Measurements from ENCODE around the gene AKR7A2. TPM values are rescaled to one million over a fixed set of nuclear protein-coding genes. Genes with fewer than 3 reads are reported as not detected.

The AKR7A2 gene
- total and polyA plus RNA-seq, 10 of the 15 experiments (the other 5 are each of a cell fraction or from before 2014, with no cell fraction given), result 1.3 to 114 (median 48.0) TPM

GRCh38 chr1:19260211-19261138 lies 51.5 kb downstream of the AKR7A2 start:
- H3K27me3 ChIP-seq (replicated peaks in 1 of 2; ENCODE audit: control insufficient read depth in 2 of 2, insufficient read depth in 2 of 2, low read length in 1 of 2), result no peaks in the 10 kb centered on the region
- H3K9me3 ChIP-seq (replicated peaks; ENCODE audit: control insufficient read depth, insufficient read depth, low read length), result no peaks in the 10 kb centered on the region
- ChIA-PET RAD21 (ENCODE audit: unreplicated experiment) (no interaction called here), POLR2A (no interaction called here), SMC1A (ENCODE audit: uncharacterized antibody, unreplicated experiment) (no interaction called here), CTCF (no interaction called here)
- no peaks in the 10 kb centered on the region for H3K4me1 ChIP-seq (ENCODE audit: control insufficient read depth, insufficient read depth, low read length)
- H3K27ac ChIP-seq (ENCODE audit: control insufficient read depth, insufficient read depth), result no peak overlapping the region
- FAIRE-seq (no peak), DNase-seq (ENCODE audit: low read depth, low spot score) (no peak), ATAC-seq (peak; percentile 14)
- H4K20me1 ChIP-seq (ENCODE audit: control insufficient read depth, insufficient read depth), result no peaks in the 10 kb centered on the region
- in situ Hi-C loops (cut with MboI), result no loop called here
- no TSS peak for BruUV-seq (replicated peaks)
- no peak overlapping the region for H3K4me2 ChIP-seq (ENCODE audit: control insufficient read depth, insufficient read depth)
- no peaks in the 10 kb centered on the region; the same call in 1 of the 2 replicates for H3K79me2 ChIP-seq (ENCODE audit: control insufficient read depth, insufficient read depth, low read length)
- peak; percentile 64 for TF ChIP-seq POLR2A (IDR thresholded peaks at IDR 0.05; ENCODE audit: low read depth, low read length)
- no peak for TF ChIP-seq USF1 (IDR thresholded peaks at IDR 0.05; ENCODE audit: borderline replicate concordance, extremely low read length, insufficient read depth, low read depth, low read length)
- TF ChIP-seq ZBED1 (IDR thresholded peaks at IDR 0.05; ENCODE audit: borderline replicate concordance), result 0 out of 2 replicates have a peak, but pooled peaks have one; percentile 28
- no peak for TF ChIP-seq SREBF1 (IDR thresholded peaks at IDR 0.05; ENCODE audit: low read length)
- TF ChIP-seq POLR2AphosphoS5 (IDR thresholded peaks at IDR 0.05; ENCODE audit: low read length), result 0 out of 2 replicates have a peak, but pooled peaks have one; percentile 27
- no peak for TF ChIP-seq SUZ12 (IDR thresholded peaks at IDR 0.05; ENCODE audit: unreplicated experiment)
- TF ChIP-seq RUNX3 (IDR thresholded peaks at IDR 0.05; ENCODE audit: low read length), result no peak
- no peak for TF ChIP-seq CEBPZ (IDR thresholded peaks at IDR 0.05; ENCODE audit: low read depth, low read length)
- TF ChIP-seq BMI1 (IDR thresholded peaks at IDR 0.05; ENCODE audit: borderline replicate concordance), result no peak
- no peak for TF ChIP-seq CBFB (IDR thresholded peaks at IDR 0.05; ENCODE audit: low read depth)
- no peak for TF ChIP-seq TAF1 (IDR thresholded peaks at IDR 0.05; ENCODE audit: borderline replicate concordance, low read depth, low read length)
- 0 out of 2 replicates have a peak, but pooled peaks have one; percentile 2 for TF ChIP-seq MTA3 (IDR thresholded peaks at IDR 0.05; ENCODE audit: borderline replicate concordance, low read length)
- H3K4me3 ChIP-seq, result no peak overlapping the region
- H2AFZ ChIP-seq (ENCODE audit: control insufficient read depth, low read depth, low read length), result no peak overlapping the region
- peaks cover 26 to 33% of the 10 kb centered on the region in 2 experiments; a peak in 3 of 4 replicates for H3K36me3 ChIP-seq (ENCODE audit: control insufficient read depth in 2 of 2, insufficient read depth in 2 of 2, low read length in 1 of 2)
- intact Hi-C loops (cut with micrococcal nuclease; ENCODE audit: unreplicated experiment), result no loop called here
- H3K9ac ChIP-seq (ENCODE audit: control insufficient read depth, insufficient read depth, low read length), result no peak overlapping the region
- WGBS (ENCODE audit: insufficient coverage, insufficient replicate concordance, low lambda C conversion rate, missing lambda C conversion rate), result 94% methylated on average over 21 of the region's 21 CpGs
